HT-29 (cell line): ENCODE measurements around the gene DEFB112. TPM values are rescaled to one million over a fixed set of nuclear protein-coding genes. Genes with fewer than 3 reads are reported as not detected.

Experiments used
- DNase-seq: peaks from one replicate; pipeline ENCODE4 v3.0.0-alpha.2; 2015; ENCODE audit warnings: low spot score
- total RNA-seq: library from RNA; depleted of rRNA; stranded (reverse); fragments of >200 nt; shearing (Covaris generic); gene quantifications from 2 replicates; pipeline ENCODE4 v1.2.3, GENCODE V29; 2014; rRNA removed

DEFB112 gene
- total RNA-seq, 1 experiment from 2014 or later = not detected

DNA sequence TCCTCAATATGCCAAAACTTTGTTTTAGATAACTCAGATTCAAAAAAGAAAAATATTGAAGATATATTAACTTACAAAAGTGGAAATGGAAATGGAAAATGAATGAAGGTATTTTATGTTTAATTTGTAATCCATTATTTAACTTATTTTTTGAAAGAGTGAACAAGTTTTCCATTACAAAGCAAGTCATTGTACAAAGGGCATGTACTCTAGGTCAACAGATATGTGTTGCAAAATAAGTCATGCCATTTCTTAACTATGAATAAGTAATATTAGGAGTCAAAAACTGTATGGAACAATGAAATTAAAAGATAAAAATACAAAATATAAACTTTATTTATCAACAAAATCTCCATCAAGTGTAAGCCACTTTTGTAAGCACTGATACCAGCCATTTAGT is 54.5 kb downstream of the DEFB112 start:
- no peak for DNase-seq

Other genes with a start within 250 kb of the DEFB112 start
- not detected in 2 replicates for gene CRISP1, start 183.4 kb downstream of the DEFB112 start, total RNA-seq
- gene DEFB114, start 85.8 kb downstream of the DEFB112 start, total RNA-seq = not detected in 2 replicates
- not detected in 2 replicates for gene DEFB113, start 80.3 kb downstream of the DEFB112 start, total RNA-seq
- gene DEFB110, start 27.9 kb downstream of the DEFB112 start, total RNA-seq = not detected in 2 replicates